Stimulated activated naive CD4-positive, alpha-beta T cell (primary cell): Measurements from ENCODE around the gene SLC15A1.

Source experiments
- DNase-seq, 6 experiments: peaks; one replicate each; lab custom pipeline; 2025; lab: John Stamatoyannopoulos, UW

Gene SLC15A1

DNA sequence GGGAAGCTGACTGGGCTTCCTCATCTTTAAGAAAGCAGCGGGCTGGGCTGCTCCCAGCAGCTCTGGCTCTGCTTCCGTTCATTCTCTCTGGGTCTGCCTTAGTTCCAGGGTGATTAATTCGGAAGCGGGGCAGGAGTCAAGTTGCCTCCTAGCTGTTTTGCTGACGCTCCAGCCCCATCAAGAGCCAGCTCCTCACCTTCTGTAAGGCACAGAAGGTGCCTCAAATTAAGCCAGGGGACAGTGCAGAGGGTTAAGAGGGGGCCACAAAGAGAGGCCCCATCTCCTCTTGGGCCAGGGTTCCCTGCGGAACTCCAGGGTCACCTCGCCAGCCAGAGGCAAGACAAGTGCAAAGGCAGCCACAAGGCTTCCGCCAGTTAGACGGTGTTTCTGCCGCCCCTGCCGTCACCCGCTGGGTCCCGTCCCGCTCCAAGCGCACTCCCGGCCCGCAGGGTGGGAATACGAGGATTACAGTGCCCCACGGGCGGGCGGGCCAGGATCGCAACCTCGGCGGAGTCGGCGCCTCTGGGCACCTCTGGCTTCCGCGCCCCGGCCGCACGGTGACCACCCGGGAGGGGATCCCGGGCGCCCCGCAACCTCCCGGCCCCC, 508 bp downstream of the SLC15A1 start:
- DNase-seq: no peak

DNA sequence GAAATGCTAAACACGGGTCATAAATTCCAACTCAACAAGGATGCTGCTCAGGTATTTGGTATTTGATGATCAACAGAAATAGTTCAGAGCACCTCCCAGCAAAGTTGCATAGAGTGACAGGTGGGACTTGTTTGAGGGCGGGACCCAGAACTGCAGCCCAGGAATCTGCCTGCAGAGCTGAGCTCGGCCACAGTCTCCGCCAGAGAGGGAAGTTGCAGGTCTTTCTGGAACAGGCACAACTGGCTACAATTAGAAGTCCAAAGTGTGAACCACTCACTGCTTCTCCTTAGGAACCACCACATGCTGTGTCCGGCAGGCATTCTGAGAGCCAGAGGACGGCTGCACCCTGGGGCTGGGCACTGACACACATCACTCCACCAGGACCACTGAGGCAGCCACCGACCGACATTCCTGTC, 1.1 kb downstream of the SLC15A1 start:
- no peak for DNase-seq

DNA sequence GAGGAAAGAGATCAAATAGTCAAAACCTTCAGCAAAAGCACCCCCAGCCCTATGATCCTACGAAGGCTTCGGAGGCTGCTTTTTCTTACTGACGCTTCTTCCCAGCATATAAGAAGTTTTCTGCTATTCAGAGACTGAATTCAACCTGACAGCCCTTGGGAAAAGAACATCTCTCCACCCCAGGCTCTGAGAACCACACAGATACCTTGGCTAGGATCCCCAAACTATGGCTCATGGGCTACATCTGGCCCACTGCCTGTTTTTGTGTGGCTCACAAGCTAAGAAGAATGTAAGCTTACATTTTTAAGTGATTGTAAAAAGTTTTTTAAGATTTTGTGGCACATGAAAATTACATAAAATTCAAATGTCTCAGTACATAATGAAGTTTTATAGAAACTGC, 3.0 kb downstream of the SLC15A1 start:
- no peak for DNase-seq

DNA sequence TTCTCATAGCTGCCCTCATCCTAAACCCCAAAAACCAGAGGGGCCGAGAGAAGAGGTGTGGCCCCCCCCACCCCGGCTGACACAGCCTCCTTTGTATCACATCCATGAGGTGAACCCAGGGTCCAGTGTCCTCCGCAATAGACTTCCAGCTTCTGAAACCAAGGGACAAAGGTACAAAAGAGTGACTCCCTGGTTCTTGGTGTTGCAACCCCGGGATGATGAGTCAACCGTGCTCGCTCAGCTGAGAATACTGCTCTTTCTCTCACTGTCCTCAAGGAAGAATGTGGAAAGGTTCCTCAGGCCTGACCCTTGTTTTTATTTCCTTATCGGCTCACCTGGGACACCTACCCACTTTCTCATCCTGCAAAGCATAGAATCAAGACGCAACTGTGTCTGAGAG, 5.5 kb downstream of the SLC15A1 start:
- no peak for DNase-seq

DNA sequence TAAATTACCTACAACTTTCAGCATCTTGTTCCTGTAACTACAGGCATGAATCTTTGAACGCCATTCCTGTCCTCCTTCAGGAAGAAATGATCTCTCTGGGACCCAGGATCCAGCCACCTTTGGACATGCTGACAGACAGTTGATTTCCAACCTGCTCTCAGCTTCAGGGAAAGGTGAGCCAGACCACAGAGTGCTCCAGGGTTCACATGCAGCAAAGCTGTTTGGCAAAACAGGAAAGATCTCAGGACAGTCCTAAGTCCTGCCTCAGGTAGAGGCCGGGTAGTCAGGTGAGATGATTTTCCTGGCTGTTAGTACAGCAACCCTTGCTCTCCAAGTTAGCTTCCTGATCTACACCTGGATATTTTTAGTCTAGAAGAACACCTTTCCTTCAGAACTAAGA, 9.1 kb downstream of the SLC15A1 start:
- DNase-seq: no peak

DNA sequence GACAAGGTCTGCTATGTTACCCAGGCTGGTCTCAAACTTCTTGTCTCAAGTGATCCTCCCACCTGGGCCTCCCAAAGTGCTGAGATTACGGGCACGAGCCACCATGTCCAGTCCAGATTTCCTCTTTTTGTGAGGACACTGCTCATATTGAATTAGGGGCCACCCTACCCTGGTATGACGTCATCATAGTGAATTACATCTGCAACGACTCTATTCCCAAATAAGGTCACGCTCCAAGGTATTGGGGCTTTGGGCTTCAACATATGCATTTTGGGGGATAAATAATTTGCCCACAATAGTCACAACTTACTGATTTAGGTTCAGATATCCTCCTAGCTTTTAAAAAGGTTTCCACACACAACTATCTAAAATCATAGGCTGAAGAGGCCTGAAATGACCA, 9.5 kb downstream of the SLC15A1 start:
- no peak for DNase-seq

DNA sequence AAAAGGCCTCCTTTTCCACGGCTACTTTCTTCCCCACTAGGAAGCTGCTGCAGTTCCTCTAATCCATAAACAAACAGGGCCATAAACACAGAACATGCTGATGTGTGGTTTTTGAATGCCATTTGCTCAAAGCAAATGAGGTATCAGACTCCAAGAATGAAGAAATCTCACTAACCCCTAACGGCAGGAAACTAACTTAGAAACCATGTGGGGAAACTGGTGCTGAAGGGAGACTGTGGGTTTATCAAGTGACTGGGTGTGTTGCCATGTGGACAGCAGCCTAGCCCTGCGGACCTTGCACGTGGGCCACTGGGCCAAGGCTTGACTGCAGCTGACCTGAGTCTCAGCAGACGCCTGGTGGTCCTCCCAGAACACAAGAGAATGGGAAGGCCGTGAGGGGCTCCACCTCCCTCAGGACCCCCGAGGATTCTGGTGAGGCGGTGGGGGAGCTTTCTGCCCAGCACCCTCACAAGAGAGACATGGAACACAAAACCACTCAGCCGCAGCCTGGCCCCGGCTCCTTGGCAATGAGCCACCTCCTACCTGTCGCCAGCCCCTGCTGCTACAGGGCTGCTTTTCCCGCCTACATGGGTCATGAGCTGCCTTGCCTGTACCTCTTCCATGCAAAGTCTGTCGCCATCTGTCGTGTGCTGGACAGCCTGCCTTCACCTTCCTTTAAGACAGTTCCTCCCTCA, 10.6 kb downstream of the SLC15A1 start:
- DNase-seq: no peak

DNA sequence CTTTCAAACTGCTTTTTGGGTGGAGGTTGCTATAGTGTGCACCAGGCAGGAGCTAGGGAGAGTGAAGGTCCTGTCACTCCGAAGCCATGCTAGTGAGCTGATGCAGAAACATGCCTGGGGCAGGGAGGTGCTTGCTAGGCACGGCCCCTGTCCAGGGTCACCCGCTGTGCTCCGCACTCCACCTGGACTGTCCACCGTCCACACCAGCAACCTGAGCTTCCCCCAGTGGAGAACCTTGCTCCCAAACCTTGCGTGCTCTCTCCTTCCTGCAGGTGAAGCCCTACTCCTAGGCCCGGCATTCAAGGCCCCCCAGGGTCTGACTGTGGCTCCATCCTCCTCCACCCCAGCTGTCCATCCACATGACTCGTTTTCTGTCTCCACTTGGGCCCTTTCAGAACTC, 12.3 kb downstream of the SLC15A1 start:
- DNase-seq: no peak

DNA sequence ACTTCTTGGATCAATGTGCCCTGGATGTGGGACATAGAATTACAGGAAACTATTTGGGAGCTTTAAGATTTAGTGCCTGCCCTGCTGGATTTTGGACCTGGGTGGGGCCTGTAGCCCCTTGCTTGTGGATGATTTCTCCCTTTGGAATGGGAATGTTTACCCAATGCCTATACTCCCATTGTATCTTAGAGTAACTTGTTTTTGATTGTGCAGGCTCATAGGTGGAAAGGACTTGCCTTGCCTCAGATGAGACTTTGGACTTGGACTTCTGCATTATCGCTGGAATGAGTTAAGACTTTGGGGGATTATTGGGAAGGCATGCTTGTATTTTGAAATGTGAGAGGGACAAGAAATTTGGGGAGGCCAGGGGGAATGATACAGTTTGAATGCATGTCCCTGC, 13.5 kb downstream of the SLC15A1 start:
- no peak for DNase-seq

DNA sequence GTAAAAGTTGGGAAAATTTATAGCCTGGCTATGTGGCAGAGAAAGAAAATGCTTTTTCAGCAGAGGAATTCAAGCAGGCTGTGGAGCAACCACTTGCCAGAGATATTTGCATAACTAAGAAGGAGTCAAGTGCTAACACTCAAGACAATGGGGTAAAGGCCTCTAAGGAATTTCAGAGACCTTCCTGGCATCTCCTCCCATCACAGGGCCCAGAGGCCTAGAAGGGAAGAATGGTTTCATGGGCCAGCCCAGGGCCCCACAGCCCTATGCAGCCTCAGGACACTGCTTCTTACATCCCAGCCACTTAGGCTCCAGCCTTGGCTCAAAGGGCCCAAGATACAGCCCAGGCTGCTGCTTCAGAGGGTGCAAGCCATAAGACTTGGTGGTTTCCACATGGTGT, 14.3 kb downstream of the SLC15A1 start:
- DNase-seq: no peak

DNA sequence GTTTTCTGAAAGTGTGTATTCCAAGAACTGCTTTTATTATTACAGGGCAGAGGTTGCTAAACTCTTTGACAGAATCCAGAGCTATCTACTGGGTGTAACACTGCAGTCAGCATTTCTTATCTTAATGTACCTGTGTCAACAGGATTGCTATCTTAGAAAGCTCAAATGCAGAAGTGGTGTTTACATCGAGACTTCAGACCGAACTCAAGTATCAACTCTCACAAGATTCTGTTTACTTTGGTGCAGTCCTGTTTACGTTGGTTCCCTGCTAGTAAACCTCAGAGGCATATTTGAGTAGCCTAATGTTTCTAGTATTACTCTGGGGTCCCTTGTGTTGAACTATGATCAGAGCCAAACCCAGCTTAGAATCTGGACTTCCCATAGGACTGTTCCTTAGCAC, 20.5 kb downstream of the SLC15A1 start:
- no peak for DNase-seq

DNA sequence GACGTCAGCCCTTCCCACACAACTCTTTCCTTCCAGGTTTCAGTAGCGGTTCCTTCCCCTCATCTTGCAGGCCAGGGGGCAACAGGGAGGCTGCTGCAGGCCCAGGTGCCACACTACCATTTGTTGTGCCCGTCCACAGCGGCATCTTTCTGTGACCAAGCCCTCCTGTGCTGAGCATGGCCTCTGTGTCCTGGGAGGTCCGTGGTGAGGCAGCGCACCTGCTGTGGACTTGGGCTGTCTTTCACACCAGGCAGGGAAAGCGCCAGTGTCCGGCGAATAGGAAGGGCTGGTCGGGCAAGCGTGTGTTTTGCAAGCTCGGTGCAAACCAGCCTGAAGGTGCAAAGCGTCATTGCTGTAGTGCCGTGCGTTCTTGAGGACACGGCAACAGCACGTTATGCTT, 21.4 kb downstream of the SLC15A1 start:
- no peak for DNase-seq

DNA sequence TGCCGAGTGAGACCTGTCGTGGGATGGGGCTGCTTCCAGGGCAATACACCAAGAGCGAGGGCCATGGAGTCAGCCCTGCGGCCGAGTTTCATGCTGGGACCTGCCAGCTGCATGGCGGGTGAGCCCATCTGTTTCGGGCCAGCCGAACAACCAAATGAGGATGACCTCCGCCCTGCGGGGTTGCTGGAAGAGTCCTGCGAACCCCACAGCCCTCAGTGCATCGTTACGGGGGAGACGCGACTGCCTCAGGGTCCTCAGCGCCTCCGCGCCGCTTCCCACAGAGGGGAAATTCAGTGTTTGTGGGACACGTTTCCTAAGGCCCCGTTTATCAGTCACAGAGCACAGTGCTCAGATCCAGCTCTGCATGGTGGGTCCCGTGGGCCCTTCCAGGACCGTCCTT, 22.0 kb downstream of the SLC15A1 start:
- DNase-seq: no peak

DNA sequence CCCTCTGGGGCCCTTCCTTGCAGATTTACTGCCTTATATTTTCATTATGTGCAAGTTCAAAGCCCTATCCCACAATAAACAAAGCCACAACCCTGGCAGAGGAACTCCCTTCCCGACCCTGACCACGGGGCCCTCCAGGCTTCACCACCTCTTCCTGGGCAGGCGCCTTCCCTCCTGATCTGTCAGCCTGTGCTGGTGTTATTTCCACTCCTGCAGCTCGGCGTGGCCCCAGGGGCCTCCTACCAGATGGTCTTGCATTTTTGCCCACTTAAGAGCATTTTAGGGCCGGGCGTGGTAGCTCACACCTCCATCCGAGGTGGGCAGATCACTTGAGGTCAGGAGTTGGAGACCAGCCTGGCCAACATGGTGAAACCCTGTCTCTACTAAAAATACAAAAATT, 22.8 kb downstream of the SLC15A1 start:
- no peak for DNase-seq

DNA sequence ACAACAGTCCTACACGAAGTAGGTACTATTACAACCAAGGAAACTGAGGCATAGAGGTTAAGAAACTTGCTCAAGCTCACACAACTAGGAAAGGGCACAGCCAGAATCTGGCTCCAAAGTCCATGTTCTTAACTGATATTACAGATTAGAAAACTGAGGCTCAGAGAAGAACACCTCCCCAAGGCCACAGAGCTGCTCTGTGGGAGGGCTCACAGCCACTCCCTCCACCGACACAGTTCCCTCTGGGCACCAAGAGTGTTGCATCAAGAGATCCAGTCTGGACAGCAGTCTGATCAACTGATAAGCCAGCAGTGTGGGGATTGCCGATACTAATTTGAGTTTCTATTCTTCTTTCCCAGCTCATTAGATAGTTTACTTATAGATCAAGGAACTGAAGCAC, 29.5 kb downstream of the SLC15A1 start:
- DNase-seq: no peak

DNA sequence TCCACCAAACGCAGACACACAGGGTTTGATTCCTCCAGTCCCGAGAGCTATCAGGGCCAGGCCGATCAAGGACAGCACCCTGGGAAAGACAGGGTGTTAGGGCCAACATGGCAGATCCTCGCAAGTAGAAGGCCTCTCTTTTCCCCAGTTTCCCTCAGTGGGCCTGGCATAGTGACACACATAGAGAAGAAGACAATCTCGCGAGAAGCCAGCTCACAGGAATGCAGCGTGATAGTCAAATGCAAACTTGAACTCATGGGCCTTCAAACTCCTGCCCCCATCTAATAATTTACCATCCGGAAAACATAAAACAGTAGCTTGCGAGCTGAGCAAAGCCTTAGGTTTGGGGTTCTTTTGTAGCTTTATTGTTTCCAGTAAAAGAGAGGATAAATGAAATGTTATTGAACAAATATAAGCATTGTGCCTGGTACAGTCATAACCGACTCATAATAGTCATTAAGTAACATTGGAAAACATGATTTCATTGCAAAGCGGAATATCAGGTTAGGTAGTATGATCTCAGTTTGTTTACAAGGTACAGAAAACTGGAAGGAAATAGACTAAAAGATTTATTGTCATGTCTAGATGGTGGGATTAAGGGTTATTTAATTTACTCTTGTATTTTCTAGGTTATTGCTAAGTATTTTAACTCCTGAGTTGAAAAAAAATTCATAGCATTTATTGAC, 30.5 kb downstream of the SLC15A1 start:
- DNase-seq: no peak

DNA sequence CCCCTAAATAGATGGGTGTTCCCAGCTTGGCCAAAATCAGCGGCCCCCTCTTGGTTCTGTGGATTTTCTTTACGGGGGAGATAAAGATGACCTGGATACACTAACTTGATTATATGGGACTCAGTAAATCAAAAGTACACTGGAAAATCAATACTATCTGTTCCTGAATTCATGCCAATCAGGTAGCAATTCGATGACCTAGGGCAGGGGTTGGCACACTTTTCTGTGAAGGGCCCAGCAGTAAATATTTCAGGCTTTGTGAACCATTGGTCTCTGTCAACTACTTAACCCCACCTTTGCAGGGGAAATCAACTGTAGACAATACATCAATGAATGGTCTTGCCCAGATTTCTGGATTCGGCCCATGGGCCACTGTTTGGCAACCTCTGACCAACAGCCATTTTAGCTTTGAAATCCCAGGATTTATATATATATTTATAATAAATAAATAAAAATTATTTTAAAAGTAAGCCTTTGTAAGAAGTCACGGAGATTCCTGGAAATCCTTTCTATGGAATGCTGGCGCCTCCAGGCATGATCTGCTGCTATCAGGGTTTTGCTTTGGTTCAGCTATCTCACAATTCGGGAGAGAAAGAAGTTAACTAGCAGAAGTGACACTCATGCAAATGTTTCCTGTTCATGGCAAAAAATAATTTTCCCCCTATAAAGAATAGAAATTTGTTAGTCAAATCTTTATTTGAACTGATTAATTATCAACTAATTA, 32.8 kb downstream of the SLC15A1 start:
- DNase-seq: no peak

DNA sequence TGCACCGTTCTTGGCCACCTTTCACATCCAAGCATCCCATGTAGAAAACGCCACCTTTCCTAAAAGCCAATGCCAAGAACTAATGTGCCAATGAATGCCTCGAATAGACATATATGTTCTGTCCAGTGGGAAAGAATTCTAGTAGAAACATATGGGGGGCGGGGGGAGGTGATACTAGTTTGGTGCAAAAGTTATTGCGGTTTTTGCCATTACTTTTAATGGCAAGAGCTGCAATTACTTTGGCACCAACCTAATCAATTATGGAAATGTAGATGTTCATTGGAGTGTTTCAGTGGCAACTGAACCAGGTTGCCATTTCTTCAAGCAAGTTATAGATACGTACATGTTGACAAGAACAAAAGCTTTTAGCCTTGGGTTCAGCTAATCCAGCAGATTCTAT, 34.6 kb downstream of the SLC15A1 start:
- DNase-seq: no peak

DNA sequence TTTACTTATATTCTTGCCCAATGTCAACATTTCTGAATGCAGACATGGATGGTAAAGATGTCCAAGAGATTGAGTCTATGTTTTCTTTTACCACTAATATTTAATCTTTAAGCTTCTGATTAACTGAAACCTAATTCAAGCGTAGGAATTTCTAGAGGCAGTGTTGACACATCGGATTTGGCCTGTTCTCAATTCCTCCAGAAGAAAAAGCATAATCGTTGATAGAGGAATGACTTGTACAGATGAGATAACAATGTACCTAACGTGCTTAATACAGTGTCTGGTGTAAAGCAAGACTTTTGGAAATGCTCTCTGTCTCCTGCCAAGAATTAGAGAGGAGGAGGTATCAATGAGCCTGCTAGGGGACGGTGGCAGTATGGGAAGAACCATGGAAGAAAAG, 35.2 kb downstream of the SLC15A1 start:
- no peak for DNase-seq

DNA sequence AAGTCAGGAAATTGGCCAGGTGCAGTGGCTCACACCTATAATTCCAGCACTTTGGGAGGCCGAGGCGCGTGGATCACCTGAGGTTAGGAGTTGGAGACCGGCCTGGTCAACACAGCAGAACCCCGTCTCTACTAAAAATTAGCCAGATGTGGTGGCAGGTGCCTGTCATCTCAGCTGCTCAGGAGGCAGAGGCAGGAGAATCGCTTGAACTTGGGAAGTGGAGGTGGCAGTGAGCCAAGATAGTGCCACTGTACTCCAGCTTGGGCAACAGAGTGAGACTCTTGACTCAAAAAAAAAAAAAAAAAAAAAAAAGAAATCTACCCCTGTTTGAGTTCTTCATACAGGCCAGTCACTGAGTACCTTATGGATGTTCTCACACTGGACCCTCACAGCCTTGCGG, 42.0 kb downstream of the SLC15A1 start:
- no peak for DNase-seq

DNA sequence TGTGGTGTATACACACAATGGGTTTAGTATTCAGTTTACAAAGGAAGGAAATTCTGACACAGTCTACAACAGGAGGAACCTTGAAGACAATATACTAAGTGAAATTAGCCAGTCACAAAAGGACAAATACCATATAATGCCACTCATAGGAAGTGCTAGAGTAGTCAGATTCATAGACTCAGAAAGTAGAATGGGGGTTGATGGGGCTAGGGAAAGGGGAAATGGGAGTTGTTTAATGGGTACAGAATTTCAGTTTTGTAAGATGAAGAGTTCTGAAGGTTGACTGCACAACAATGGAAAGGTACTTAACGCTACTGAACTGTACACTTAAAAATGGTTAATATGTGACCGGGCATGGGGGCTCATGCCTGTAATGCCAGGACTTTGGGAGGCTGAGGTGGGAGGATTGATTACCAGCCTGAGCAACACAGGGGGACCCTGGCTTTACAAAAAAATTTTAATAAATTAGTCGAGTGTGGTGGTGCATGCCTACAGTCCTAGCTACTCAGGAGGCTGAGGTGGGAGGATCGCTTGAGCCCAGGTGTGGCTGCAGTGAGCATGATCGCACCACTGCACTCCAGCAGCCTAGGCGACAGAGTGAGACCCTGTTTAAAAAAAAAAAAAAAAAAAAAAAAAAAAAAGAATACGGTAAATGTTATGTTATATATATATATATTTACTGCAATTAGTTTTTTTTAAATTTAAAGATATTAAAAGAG, 45.0 kb downstream of the SLC15A1 start:
- no peak for DNase-seq

DNA sequence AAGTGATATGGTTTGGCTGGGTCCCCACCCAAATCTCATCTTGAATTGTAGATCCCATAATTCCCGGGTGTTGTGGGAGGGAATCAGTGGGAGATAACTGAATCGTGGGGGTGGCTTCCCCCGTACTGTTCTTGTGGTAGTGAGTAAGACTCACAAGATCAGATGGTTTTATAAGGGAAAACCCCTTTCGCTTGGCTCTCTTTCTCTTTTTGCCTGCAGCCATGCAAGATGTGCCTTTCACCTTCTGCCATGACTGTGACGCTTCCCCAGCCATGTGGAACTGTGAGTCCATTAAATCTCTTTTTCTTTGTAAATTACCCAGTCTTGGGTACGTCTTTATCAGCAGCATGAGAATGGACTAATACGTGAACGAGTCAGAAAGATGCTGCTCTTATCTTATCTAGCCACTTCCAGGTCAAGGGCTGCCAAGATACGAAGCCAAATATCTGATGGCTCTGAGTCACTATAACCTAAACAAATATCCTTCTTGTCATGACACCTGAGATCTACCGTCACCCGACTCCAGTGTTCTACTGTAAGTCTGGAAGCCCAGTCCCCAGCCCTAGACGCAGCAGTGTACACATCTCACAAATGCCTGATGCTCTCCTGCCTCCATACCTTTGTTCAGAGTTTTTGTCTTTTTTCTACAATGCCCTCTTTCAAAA, 45.9 kb downstream of the SLC15A1 start:
- DNase-seq: no peak
